ENCODE results near the gene SCLY. TPM values are rescaled to one million over a fixed set of nuclear protein-coding genes. Genes with fewer than 3 reads are reported as not detected.

Gene SCLY
- polyA plus RNA-seq, 2 donors, result 6.3 to 6.6 TPM

GRCh38 chr2:238091436-238092060, 30.7 kb downstream of the SCLY start:
- no peaks in the 10 kb centered on the region for H3K4me1 ChIP-seq (ENCODE audit: control insufficient read depth in 2 of 2, insufficient read depth in 2 of 2, low read length in 1 of 2)
- no peaks in the 10 kb centered on the region for H3K27me3 ChIP-seq (ENCODE audit: control insufficient read depth in 1 of 2, insufficient read depth in 2 of 2, low read length in 2 of 2)
- H3K4me3 ChIP-seq (ENCODE audit: low read depth in 1 of 2, low read length in 2 of 2), result no peak overlapping the region
- no peak overlapping the region for H3K27ac ChIP-seq (ENCODE audit: low read depth in 2 of 2, low read length in 1 of 2)
- H3K36me3 ChIP-seq (ENCODE audit: control insufficient read depth in 2 of 2, insufficient read depth in 2 of 2, low read length in 1 of 2), result peaks cover 0 to 5% of the 10 kb centered on the region in 2 donors
- WGBS, 2 donors, result 95 to 96% methylated on average over 16 of the region's 16 CpGs
- H3K9me3 ChIP-seq (ENCODE audit: control insufficient read depth in 2 of 2, insufficient read depth in 1 of 2, low read depth in 1 of 2, low read length in 1 of 2), result no peaks in the 10 kb centered on the region

DNA sequence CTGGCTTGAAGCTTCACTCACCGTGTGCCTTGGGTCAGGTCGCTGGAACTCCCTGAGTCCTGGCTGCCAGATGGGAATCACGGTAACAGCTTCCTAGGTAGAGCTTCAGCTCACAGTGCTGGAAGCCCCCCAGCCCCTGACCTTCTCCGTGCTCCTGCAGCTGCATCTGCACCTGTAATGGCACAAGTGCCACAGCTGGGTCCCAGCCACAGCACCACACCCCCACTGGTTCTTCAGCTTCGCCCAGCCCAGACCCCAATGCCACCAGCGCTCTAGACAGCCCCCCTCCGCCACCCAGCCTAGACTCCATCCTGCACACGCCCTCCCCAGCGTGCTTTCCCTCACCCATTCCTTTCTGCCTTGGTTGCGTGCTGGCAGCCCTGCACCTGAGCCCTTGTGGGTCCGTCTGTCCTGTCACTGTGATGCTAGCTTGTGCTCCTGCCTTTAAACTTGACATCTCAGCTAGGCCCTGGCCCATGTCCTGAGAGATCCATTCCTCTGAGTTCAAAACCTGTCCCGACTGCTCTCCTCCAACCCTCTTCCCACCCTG, 31.8 kb downstream of the SCLY start:
- Histone ChIP-seq H3K4me3 (ENCODE audit: low read depth in 1 of 2, low read length in 2 of 2) (no peak overlapping the region), H3K36me3 (ENCODE audit: control insufficient read depth in 2 of 2, insufficient read depth in 2 of 2, low read length in 1 of 2) (peaks cover 0 to 5% of the 10 kb centered on the region in 2 donors), H3K27me3 (ENCODE audit: control insufficient read depth in 1 of 2, insufficient read depth in 2 of 2, low read length in 2 of 2) (no peaks in the 10 kb centered on the region), H3K4me1 (ENCODE audit: control insufficient read depth in 2 of 2, insufficient read depth in 2 of 2, low read length in 1 of 2) (no peaks in the 10 kb centered on the region), H3K9me3 (ENCODE audit: control insufficient read depth in 2 of 2, insufficient read depth in 1 of 2, low read depth in 1 of 2, low read length in 1 of 2) (no peaks in the 10 kb centered on the region), H3K27ac (ENCODE audit: low read depth in 2 of 2, low read length in 1 of 2) (no peak overlapping the region)
- WGBS, 2 donors, result 95% methylated on average over 12 of the region's 12 CpGs

- no peak overlapping the region for H3K27ac ChIP-seq (ENCODE audit: low read depth in 2 of 2, low read length in 1 of 2)
These were observed 32.7 kb downstream of the SCLY start for GRCh38 chr2:238093181-238094140.

DNA sequence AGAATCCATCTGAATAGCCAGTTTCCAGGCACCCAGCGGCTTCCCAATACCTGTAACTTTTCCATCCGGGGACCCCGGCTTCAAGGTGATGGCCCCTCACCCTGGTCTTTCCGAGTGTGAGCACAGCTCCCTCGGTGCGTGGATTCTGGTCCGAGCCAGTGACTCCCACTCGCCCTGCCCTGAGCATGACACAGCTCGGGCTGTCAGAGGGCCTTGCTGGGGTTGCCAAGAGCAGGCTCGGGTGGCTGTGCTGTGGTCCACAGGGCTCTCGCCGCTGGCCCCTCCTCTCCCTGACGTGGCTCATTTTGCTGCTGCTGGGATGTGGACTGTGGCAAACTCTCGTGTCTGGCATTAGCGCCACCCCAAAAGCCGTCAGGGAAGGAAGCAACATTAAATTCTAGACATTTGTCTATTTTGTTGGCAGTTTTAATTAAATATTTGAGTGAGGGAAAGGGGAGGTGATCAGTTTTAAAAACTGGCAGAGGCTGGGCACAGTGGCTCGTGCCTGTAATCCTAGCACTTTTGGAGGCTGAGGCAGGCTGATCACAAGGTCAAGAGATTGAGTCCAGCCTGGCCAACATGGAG, 33.7 kb downstream of the SCLY start:
- H3K4me3 ChIP-seq (ENCODE audit: low read depth in 1 of 2, low read length in 2 of 2), result no peak overlapping the region

More at GRCh38 chr2:238093181-238094140, 32.7 kb downstream of the SCLY start:
- Histone ChIP-seq H3K36me3 (ENCODE audit: control insufficient read depth in 2 of 2, insufficient read depth in 2 of 2, low read length in 1 of 2) (peaks cover 0 to 5% of the 10 kb centered on the region in 2 donors), H3K27me3 (ENCODE audit: control insufficient read depth in 1 of 2, insufficient read depth in 2 of 2, low read length in 2 of 2) (no peaks in the 10 kb centered on the region), H3K4me1 (ENCODE audit: control insufficient read depth in 2 of 2, insufficient read depth in 2 of 2, low read length in 1 of 2) (peaks cover 0 to 3% of the 10 kb centered on the region in 2 donors), H3K9me3 (ENCODE audit: control insufficient read depth in 2 of 2, insufficient read depth in 1 of 2, low read depth in 1 of 2, low read length in 1 of 2) (no peaks in the 10 kb centered on the region), H3K4me3 (ENCODE audit: low read depth in 1 of 2, low read length in 2 of 2) (no peak overlapping the region)
- WGBS, 2 donors, result 88 to 91% methylated on average over 26 of the region's 26 CpGs

GRCh38 chr2:238095143-238095542, 34.3 kb downstream of the SCLY start:
- H3K9me3 ChIP-seq (ENCODE audit: control insufficient read depth in 2 of 2, insufficient read depth in 1 of 2, low read depth in 1 of 2, low read length in 1 of 2), result no peaks in the 10 kb centered on the region
- no peak overlapping the region for H3K4me3 ChIP-seq (ENCODE audit: low read depth in 1 of 2, low read length in 2 of 2)
- H3K36me3 ChIP-seq (ENCODE audit: control insufficient read depth in 2 of 2, insufficient read depth in 2 of 2, low read length in 1 of 2), result peaks cover 0 to 5% of the 10 kb centered on the region in 2 donors
- H3K27ac ChIP-seq (ENCODE audit: low read depth in 2 of 2, low read length in 1 of 2), result no peak overlapping the region
- 86 to 91% methylated on average over 7 of the region's 7 CpGs for WGBS, 2 donors
- H3K4me1 ChIP-seq (ENCODE audit: control insufficient read depth in 2 of 2, insufficient read depth in 2 of 2, low read length in 1 of 2), result peaks cover 0 to 6% of the 10 kb centered on the region in 2 donors
- H3K27me3 ChIP-seq (ENCODE audit: control insufficient read depth in 1 of 2, insufficient read depth in 2 of 2, low read length in 2 of 2), result no peaks in the 10 kb centered on the region

More for the DNA sequence above, 33.7 kb downstream of the SCLY start:
- no peak overlapping the region for H3K27ac ChIP-seq (ENCODE audit: low read depth in 2 of 2, low read length in 1 of 2)
- no peaks in the 10 kb centered on the region for H3K27me3 ChIP-seq (ENCODE audit: control insufficient read depth in 1 of 2, insufficient read depth in 2 of 2, low read length in 2 of 2)
- WGBS, 2 donors, result 88 to 92% methylated on average over 17 of the region's 17 CpGs
- H3K36me3 ChIP-seq (ENCODE audit: control insufficient read depth in 2 of 2, insufficient read depth in 2 of 2, low read length in 1 of 2), result peaks cover 0 to 5% of the 10 kb centered on the region in 2 donors
- H3K9me3 ChIP-seq (ENCODE audit: control insufficient read depth in 2 of 2, insufficient read depth in 1 of 2, low read depth in 1 of 2, low read length in 1 of 2), result no peaks in the 10 kb centered on the region
- peaks cover 0 to 6% of the 10 kb centered on the region in 2 donors for H3K4me1 ChIP-seq (ENCODE audit: control insufficient read depth in 2 of 2, insufficient read depth in 2 of 2, low read length in 1 of 2)

DNA sequence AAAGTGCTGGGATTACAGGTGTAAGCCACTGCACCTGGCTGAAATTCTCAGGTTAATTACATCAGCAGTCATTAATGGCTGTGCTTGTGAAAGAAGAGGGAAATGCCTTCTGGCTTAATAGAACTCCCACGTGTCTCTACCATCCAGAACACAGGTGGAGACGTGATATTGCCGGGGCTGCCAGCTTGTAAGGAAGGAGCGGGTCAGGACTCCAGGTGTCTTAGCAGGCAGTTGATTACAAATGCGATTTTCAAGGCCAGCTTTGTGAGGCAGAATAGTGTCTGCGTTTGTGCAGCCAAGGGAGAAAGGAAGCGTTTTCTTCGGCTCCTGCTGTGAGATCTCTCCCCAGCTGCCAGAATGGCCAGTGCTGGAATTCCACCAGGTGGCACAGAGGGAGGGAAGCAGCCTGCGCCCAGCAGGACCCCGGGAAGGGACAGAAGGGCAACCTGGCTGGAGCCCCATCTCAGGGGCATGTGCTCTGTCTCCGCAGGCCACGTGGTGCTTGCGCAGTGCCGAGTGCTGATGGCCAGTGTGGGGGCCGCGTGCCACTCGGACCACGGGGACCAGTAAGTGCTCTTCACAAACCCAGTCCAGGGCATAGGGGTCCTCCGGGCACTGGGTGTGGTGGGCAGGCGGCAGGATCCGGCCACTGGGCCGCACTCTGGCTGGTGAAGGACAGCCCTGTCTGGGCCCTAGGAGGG, 35.7 kb downstream of the SCLY start:
- WGBS, 2 donors, result 69 to 79% methylated on average over 22 of the region's 22 CpGs
- no peak overlapping the region for H3K27ac ChIP-seq (ENCODE audit: low read depth in 2 of 2, low read length in 1 of 2)
- H3K9me3 ChIP-seq (ENCODE audit: control insufficient read depth in 2 of 2, insufficient read depth in 1 of 2, low read depth in 1 of 2, low read length in 1 of 2), result no peaks in the 10 kb centered on the region
- H3K27me3 ChIP-seq (ENCODE audit: control insufficient read depth in 1 of 2, insufficient read depth in 2 of 2, low read length in 2 of 2), result no peaks in the 10 kb centered on the region
- peaks cover 0 to 5% of the 10 kb centered on the region in 2 donors for H3K36me3 ChIP-seq (ENCODE audit: control insufficient read depth in 2 of 2, insufficient read depth in 2 of 2, low read length in 1 of 2)
- H3K4me1 ChIP-seq (ENCODE audit: control insufficient read depth in 2 of 2, insufficient read depth in 2 of 2, low read length in 1 of 2), result peaks cover 0 to 6% of the 10 kb centered on the region in 2 donors
- H3K4me3 ChIP-seq (ENCODE audit: low read depth in 1 of 2, low read length in 2 of 2), result no peak overlapping the region

GRCh38 chr2:238097201-238097987, 36.6 kb downstream of the SCLY start:
- Histone ChIP-seq H3K9me3 (ENCODE audit: control insufficient read depth in 2 of 2, insufficient read depth in 1 of 2, low read depth in 1 of 2, low read length in 1 of 2) (no peaks in the 10 kb centered on the region), H3K4me1 (ENCODE audit: control insufficient read depth in 2 of 2, insufficient read depth in 2 of 2, low read length in 1 of 2) (peaks cover 0 to 6% of the 10 kb centered on the region in 2 donors), H3K27me3 (ENCODE audit: control insufficient read depth in 1 of 2, insufficient read depth in 2 of 2, low read length in 2 of 2) (no peaks in the 10 kb centered on the region), H3K4me3 (ENCODE audit: low read depth in 1 of 2, low read length in 2 of 2) (no peak overlapping the region), H3K27ac (ENCODE audit: low read depth in 2 of 2, low read length in 1 of 2) (no peak overlapping the region), H3K36me3 (ENCODE audit: control insufficient read depth in 2 of 2, insufficient read depth in 2 of 2, low read length in 1 of 2) (peaks cover 0 to 4% of the 10 kb centered on the region in 2 donors)
- 85 to 88% methylated on average over 19 of the region's 19 CpGs for WGBS, 2 donors

GRCh38 chr2:238097988-238098871, 37.4 kb downstream of the SCLY start:
- Histone ChIP-seq H3K4me1 (ENCODE audit: control insufficient read depth in 2 of 2, insufficient read depth in 2 of 2, low read length in 1 of 2) (peaks cover 0 to 6% of the 10 kb centered on the region in 2 donors), H3K27ac (ENCODE audit: low read depth in 2 of 2, low read length in 1 of 2) (peak overlapping the region in 1 of 2 donors; percentile 16)
- 78 to 79% methylated on average over 37 of the region's 37 CpGs for WGBS, 2 donors

More at GRCh38 chr2:238097988-238098871, 37.4 kb downstream of the SCLY start:
- Histone ChIP-seq H3K27me3 (ENCODE audit: control insufficient read depth in 1 of 2, insufficient read depth in 2 of 2, low read length in 2 of 2) (no peaks in the 10 kb centered on the region), H3K4me3 (ENCODE audit: low read depth in 1 of 2, low read length in 2 of 2) (no peak overlapping the region), H3K36me3 (ENCODE audit: control insufficient read depth in 2 of 2, insufficient read depth in 2 of 2, low read length in 1 of 2) (peaks cover 0 to 4% of the 10 kb centered on the region in 2 donors), H3K9me3 (ENCODE audit: control insufficient read depth in 2 of 2, insufficient read depth in 1 of 2, low read depth in 1 of 2, low read length in 1 of 2) (no peaks in the 10 kb centered on the region)

All from esophagus (tissue), 2 donors.